Neural progenitor cell (in vitro differentiated cells): ENCODE results near the gene UQCRH. TPM values are rescaled to one million over a fixed set of nuclear protein-coding genes. Genes with fewer than 3 reads are reported as not detected.

Experiments
- DNase-seq: peaks from one replicate; pipeline ENCODE4 v3.0.0-alpha.2; 2016; ENCODE audit warnings: low spot score
- H2AFZ ChIP-seq: fragments of 200-600 bp; sonication (generic); replicated peaks from 2 replicates; pipeline ENCODE4 v1.6.1; 2016; ENCODE audit warnings: antibody characterized with exemption
- H3F3A ChIP-seq: fragments of 200-600 bp; sonication (generic); 2 replicates; pipeline ENCODE4 v1.6.1; 2016; ENCODE audit warnings: antibody characterized with exemption, low read depth
- H3K27ac ChIP-seq: fragments of 200-600 bp; sonication (generic); 2 replicates; pipeline ENCODE4 v1.5.1; 2016; ENCODE audit warnings: mild to moderate bottlenecking
- H3K27me3 ChIP-seq: fragments of 200-600 bp; sonication (generic); 2 replicates; pipeline ENCODE4 v1.6.1; 2016; ENCODE audit warnings: mild to moderate bottlenecking, moderate library complexity
- H3K36me3 ChIP-seq: fragments of 200-600 bp; sonication (generic); 2 replicates; pipeline ENCODE4 v1.5.1; 2016
- H3K4me1 ChIP-seq: fragments of 200-600 bp; sonication (generic); 2 replicates; pipeline ENCODE4 v1.6.1; 2016; ENCODE audit warnings: mixed run types
- H3K4me2 ChIP-seq: fragments of 200-600 bp; sonication (generic); 2 replicates; pipeline ENCODE4 v1.6.1; 2016
- H3K4me3 ChIP-seq: fragments of 200-600 bp; sonication (generic); 2 replicates; pipeline ENCODE4 v1.5.1; 2016
- H3K79me2 ChIP-seq: fragments of 200-600 bp; sonication (generic); 2 replicates; pipeline ENCODE4 v1.6.1; 2016; ENCODE audit warnings: low read depth
- H3K9ac ChIP-seq: fragments of 200-600 bp; sonication (generic); 2 replicates; pipeline ENCODE4 v1.6.1; 2016
- H3K9me3 ChIP-seq: fragments of 200-600 bp; sonication (generic); 2 replicates; pipeline ENCODE4 v1.5.1; 2016; ENCODE audit warnings: low read depth
- H4K20me1 ChIP-seq: fragments of 200-600 bp; sonication (generic); 2 replicates; pipeline ENCODE4 v1.6.1; 2016; ENCODE audit warnings: low read depth
- H3K27ac Mint-ChIP-seq: 3 replicates; pipeline ENCODE4 v1.8.0; 2021; ENCODE audit warnings: mixed read lengths
- H3K27me3 Mint-ChIP-seq: 2 replicates; pipeline ENCODE4 v1.8.0; 2022; ENCODE audit warnings: low read depth, mild to moderate bottlenecking, inconsistent platforms, moderate library complexity, mixed read lengths; ENCODE audit not compliant: insufficient read depth
- H3K36me3 Mint-ChIP-seq: 3 replicates; pipeline ENCODE4 v1.8.0; 2021; ENCODE audit warnings: mixed read lengths
- H3K4me1 Mint-ChIP-seq: 3 replicates; pipeline ENCODE4 v1.8.0; 2021; ENCODE audit warnings: mixed read lengths
- H3K4me3 Mint-ChIP-seq: 3 replicates; pipeline ENCODE4 v1.8.0; 2021; ENCODE audit warnings: mild to moderate bottlenecking, moderate library complexity, mixed read lengths
- H3K9me3 Mint-ChIP-seq: 3 replicates; pipeline ENCODE4 v1.8.0; 2020; ENCODE audit warnings: mixed read lengths
- EZH2 ChIP-seq: fragments of 200-600 bp; sonication (generic); IDR thresholded peaks from 2 replicates; pipeline ENCODE4 v1.6.1; 2017; ENCODE audit warnings: antibody characterized with exemption, mild to moderate bottlenecking, moderate library complexity
- EZH2phosphoT487 ChIP-seq: fragments of 200-600 bp; sonication (generic); IDR thresholded peaks from 2 replicates; pipeline ENCODE4 v1.6.1; 2017; ENCODE audit warnings: antibody characterized with exemption
- total RNA-seq: library from RNA; depleted of rRNA; stranded (reverse); fragments of >200 nt; gene quantifications from 2 replicates; pipeline ENCODE4 v1.2.3, GENCODE V29; 2015; ENCODE audit warnings: low replicate concordance
- TF ChIP-seq, protein P1 (sequence below): fragments of 200-600 bp; sonication (generic); IDR thresholded peaks from 2 replicates; pipeline ENCODE4 v1.5.1; 2017; ENCODE audit warnings: antibody characterized with exemption, mild to moderate bottlenecking

The UQCRH gene
- total RNA-seq, 1 donor from 2014 or later = 872 TPM

DNA sequence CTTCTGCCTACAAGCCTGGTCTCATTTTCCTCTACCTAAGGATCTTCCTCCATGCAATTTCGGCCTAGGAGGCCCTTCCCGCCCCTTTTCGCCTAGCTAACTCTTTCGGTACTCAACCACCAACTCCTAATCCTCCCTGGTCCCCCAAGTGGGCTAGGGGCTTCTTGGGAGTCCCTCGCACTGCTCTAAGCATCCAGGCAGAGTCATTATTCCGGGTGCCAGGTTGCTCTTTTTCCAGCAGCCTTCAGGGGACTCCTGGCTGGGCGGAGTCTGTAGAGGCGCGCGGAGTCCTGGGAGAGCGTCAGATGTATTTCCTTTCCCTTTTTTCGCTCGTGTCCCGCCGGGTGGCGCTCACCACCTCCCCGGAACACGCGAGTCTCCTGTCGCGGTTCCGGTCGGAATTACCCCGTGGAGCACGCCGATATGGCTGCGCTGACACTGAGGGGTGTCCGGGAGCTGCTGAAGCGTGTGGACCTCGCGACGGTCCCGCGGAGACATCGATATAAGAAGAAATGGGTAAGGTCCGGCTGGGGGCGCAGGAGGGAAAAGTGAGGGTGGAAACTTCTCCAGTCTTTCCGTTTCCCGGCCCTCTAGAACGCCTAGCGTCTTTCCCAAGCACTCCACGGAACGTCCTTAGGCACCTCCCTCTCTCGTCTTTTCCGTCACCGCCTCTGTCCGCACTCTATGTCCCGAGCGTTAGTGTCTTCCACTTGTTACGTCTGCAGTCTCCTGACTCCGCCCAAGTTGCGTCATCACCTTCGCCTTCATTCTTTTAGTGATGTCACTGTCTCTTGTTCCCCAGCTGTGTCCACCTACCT is 37.1 kb downstream of the UQCRH start, which contains the start of gene NSUN4:
TSS of gene NSUN4 (plus strand) at position 404 of the 818 bp plus-strand sequence. CDS start at position 424, 20 bp downstream.
- Histone ChIP-seq H3K9ac (peak within 1 kb of the TSS; percentile 41), H3K4me3 (peak within 1 kb of the TSS; percentile 67), H3F3A (peaks cover 33% of the 10 kb centered on the region), H4K20me1 (no peaks in the 10 kb centered on the region), H3K36me3 (no peaks in the 10 kb centered on the region), H3K9me3 (no peaks in the 10 kb centered on the region), H3K27me3 (no peaks in the 10 kb centered on the region), H3K4me1 (no peaks in the 10 kb centered on the region), H3K79me2 (no peaks in the 10 kb centered on the region), H3K4me2 (peak within 1 kb of the TSS; percentile 80), H2AFZ (peak within 1 kb of the TSS; percentile 75), H3K27ac (peak within 1 kb of the TSS; percentile 92)
- no peak for TF ChIP-seq EZH2phosphoT487
- TF ChIP-seq, protein P1, sequence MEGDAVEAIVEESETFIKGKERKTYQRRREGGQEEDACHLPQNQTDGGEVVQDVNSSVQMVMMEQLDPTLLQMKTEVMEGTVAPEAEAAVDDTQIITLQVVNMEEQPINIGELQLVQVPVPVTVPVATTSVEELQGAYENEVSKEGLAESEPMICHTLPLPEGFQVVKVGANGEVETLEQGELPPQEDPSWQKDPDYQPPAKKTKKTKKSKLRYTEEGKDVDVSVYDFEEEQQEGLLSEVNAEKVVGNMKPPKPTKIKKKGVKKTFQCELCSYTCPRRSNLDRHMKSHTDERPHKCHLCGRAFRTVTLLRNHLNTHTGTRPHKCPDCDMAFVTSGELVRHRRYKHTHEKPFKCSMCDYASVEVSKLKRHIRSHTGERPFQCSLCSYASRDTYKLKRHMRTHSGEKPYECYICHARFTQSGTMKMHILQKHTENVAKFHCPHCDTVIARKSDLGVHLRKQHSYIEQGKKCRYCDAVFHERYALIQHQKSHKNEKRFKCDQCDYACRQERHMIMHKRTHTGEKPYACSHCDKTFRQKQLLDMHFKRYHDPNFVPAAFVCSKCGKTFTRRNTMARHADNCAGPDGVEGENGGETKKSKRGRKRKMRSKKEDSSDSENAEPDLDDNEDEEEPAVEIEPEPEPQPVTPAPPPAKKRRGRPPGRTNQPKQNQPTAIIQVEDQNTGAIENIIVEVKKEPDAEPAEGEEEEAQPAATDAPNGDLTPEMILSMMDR = peak; percentile 67
- Mint-ChIP-seq H3K27ac (peak within 1 kb of the TSS; percentile 100), H3K27me3 (peaks cover 8% of the 10 kb centered on the region), H3K9me3 (peaks cover 2% of the 10 kb centered on the region), H3K4me1 (peaks cover 29% of the 10 kb centered on the region), H3K4me3 (peak within 1 kb of the TSS; percentile 100), H3K36me3 (peaks cover 9% of the 10 kb centered on the region)
- DNase-seq = peak; percentile 92

DNA sequence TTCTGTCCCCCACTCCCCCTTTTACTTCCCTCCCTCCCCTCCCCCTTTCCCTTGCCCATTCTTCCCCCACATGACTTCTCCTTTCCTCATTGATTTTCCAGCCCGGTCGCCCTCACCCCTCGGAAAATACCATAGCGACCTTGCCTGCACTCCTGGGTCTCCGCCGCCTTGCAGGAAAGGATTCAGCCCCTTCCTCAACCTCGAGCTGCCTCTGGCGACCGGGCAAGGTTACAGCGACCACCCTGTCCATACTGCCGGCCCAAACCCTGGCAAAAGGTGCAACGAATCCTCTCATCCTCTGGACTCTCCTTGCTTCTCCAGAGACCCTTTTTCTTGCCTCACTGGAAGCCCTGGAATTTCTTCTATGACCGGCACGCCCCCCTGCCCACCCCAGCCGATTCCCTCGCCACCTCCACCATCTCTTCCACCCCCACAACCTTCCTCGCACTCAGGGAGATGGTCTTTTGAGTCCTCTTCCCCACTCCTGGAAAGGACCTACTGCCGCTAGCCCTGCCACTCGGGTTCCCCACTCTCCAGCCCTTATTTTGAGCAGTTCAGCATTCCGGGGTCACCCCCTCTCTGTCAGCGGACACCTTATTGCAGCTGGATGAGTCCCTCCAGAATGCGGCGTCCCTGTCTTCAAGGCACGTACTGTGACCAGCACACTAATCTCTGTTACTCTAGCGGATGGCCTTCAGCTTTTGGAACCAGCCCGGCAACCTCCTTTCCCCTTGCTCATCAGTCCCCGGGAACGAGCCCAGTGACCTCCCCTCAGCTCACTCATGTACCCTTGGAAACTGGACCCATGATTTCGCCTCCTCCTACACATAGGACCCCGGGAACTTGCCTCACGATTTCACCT is 38.0 kb downstream of the UQCRH start:
- H3K9ac ChIP-seq = no peak overlapping the region
- DNase-seq = peak; percentile 10
- Mint-ChIP-seq H3K9me3 (peaks cover 2% of the 10 kb centered on the region), H3K4me1 (peaks cover 29% of the 10 kb centered on the region), H3K27ac (peak overlapping the region; percentile 87), H3K4me3 (peak overlapping the region; percentile 100), H3K36me3 (peaks cover 9% of the 10 kb centered on the region), H3K27me3 (peaks cover 8% of the 10 kb centered on the region)
- H3K4me3 ChIP-seq = peak overlapping the region; percentile 67
- peak overlapping the region; percentile 75 for H2AFZ ChIP-seq
- no peaks in the 10 kb centered on the region for H3K9me3 ChIP-seq
- peak overlapping the region; percentile 80 for H3K4me2 ChIP-seq
- no peaks in the 10 kb centered on the region for H3K79me2 ChIP-seq
- no peaks in the 10 kb centered on the region for H3K36me3 ChIP-seq
- no peaks in the 10 kb centered on the region for H3K4me1 ChIP-seq
- peaks cover 33% of the 10 kb centered on the region for H3F3A ChIP-seq
- H3K27ac ChIP-seq = peak overlapping the region; percentile 11
- TF ChIP-seq EZH2 (no peak), EZH2phosphoT487 (no peak)
- TF ChIP-seq, protein P1 = no peak
- H3K27me3 ChIP-seq = no peaks in the 10 kb centered on the region
- no peaks in the 10 kb centered on the region for H4K20me1 ChIP-seq

DNA sequence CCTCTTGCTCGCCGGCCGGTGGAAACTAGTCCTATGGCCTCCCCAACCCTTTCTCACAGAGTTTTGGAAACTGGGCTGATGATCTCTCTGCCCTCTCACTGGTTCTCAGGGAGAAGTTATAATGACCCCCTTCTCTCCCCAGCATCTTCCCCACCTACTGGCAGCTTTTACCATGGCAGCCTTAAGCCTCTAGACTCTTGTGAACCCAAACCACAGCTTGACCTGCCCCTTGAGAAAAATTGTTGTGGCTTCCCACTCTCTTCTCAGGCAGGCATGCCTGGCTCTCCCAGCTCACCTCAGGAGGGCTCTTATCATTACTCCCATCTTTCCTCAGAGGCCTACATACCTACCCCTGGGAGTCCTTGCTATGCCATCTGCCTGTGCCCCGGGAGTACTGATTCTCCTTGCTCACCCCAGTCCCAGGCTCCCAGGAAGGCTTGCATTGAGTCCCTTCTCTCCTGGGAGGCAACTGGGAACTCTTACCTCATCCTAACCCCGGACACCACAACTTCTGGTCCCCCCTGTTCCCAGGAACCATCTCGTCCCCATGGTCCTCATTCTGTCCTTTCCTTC is 38.7 kb downstream of the UQCRH start:
- no peaks in the 10 kb centered on the region for H3K79me2 ChIP-seq
- peaks cover 11% of the 10 kb centered on the region for H3K36me3 Mint-ChIP-seq
- H3K4me3 Mint-ChIP-seq = peak overlapping the region; percentile 100
- no peaks in the 10 kb centered on the region for H3K9me3 ChIP-seq
- H3K4me1 ChIP-seq = no peaks in the 10 kb centered on the region
- H3K9me3 Mint-ChIP-seq = peaks cover 2% of the 10 kb centered on the region
- H3K36me3 ChIP-seq = no peaks in the 10 kb centered on the region
- H2AFZ ChIP-seq = no peak overlapping the region
- H3K27me3 ChIP-seq = no peaks in the 10 kb centered on the region
- peaks cover 8% of the 10 kb centered on the region for H3K27me3 Mint-ChIP-seq
- peak overlapping the region; percentile 87 for H3K27ac Mint-ChIP-seq
- H3K4me3 ChIP-seq = no peak overlapping the region
- H3K9ac ChIP-seq = no peak overlapping the region
- no peak overlapping the region for H3K27ac ChIP-seq
- H4K20me1 ChIP-seq = no peaks in the 10 kb centered on the region
- peaks cover 33% of the 10 kb centered on the region for H3F3A ChIP-seq
- peaks cover 29% of the 10 kb centered on the region for H3K4me1 Mint-ChIP-seq
- no peak for TF ChIP-seq EZH2phosphoT487
- no peak for TF ChIP-seq EZH2
- TF ChIP-seq, protein P1 = peak; percentile 36
- H3K4me2 ChIP-seq = peak overlapping the region; percentile 80
- peak; percentile 15 for DNase-seq
